GM23338 (cell line): ENCODE data around the gene R3HDM4. TPM values are rescaled to one million over a fixed set of nuclear protein-coding genes. Genes with fewer than 3 reads are reported as not detected.

Experiments
- ATAC-seq: fragments of 200-7000 bp; cut with Tn5 transposase; 3 replicates; pipeline ENCODE4 v1.9.1; 2020
- DNase-seq: peaks from one replicate; pipeline ENCODE4 v3.0.0-alpha.2; 2015; ENCODE audit warnings: low spot score
- H2AFZ ChIP-seq: fragments of 200-600 bp; sonication (generic); 2 replicates; pipeline ENCODE4 v1.8.0; 2016; ENCODE audit warnings: antibody characterized with exemption, mild to moderate bottlenecking, moderate library complexity
- H3F3A ChIP-seq: fragments of 200-600 bp; sonication (generic); replicated peaks from 2 replicates; pipeline ENCODE4 v1.8.0; 2017; ENCODE audit warnings: antibody characterized with exemption, mixed run types, low read depth
- H3K27ac ChIP-seq: fragments of 200-600 bp; sonication (generic); 2 replicates; pipeline ENCODE4 v1.6.1; 2016; ENCODE audit warnings: low read depth
- H3K27me3 ChIP-seq: fragments of 200-600 bp; sonication (generic); 2 replicates; pipeline ENCODE4 v1.8.0; 2016; ENCODE audit warnings: mild to moderate bottlenecking, mixed run types, moderate library complexity; ENCODE audit not compliant: insufficient read depth
- H3K36me3 ChIP-seq: fragments of 200-600 bp; sonication (generic); 2 replicates; pipeline ENCODE4 v1.8.0; 2016; ENCODE audit warnings: mild to moderate bottlenecking; ENCODE audit not compliant: insufficient read depth
- H3K4me1 ChIP-seq: fragments of 200-600 bp; sonication (generic); 2 replicates; pipeline ENCODE4 v1.8.0; 2016; ENCODE audit warnings: mild to moderate bottlenecking, moderate library complexity; ENCODE audit not compliant: insufficient read depth
- H3K4me2 ChIP-seq: fragments of 200-600 bp; sonication (generic); 2 replicates; pipeline ENCODE4 v1.7.1; 2017; ENCODE audit warnings: mixed run types
- H3K4me3 ChIP-seq: fragments of 200-600 bp; sonication (generic); 2 replicates; pipeline ENCODE4 v1.6.1; 2016; ENCODE audit warnings: mixed run types
- H3K79me2 ChIP-seq: fragments of 200-600 bp; sonication (generic); replicated peaks from 2 replicates; pipeline ENCODE4 v1.8.0; 2017; ENCODE audit warnings: mild to moderate bottlenecking; ENCODE audit not compliant: insufficient read depth
- H3K9me2 ChIP-seq: fragments of 200-600 bp; sonication (generic); 2 replicates; pipeline ENCODE4 v1.8.0; 2017; ENCODE audit not compliant: insufficient read depth
- H4K20me1 ChIP-seq: fragments of 200-600 bp; sonication (generic); replicated peaks from 2 replicates; pipeline ENCODE4 v1.8.0; 2017; ENCODE audit warnings: mild to moderate bottlenecking; ENCODE audit not compliant: insufficient read depth
- H3K27ac Mint-ChIP-seq: 2 replicates; pipeline ENCODE4 v1.8.0; 2020; ENCODE audit warnings: inconsistent platforms, mild to moderate bottlenecking, moderate library complexity, mixed read lengths
- H3K27me3 Mint-ChIP-seq: 3 replicates; pipeline ENCODE4 v1.8.0; 2022; ENCODE audit warnings: low read depth, mild to moderate bottlenecking, moderate library complexity, mixed read lengths, inconsistent platforms; ENCODE audit not compliant: insufficient read depth, poor library complexity
- H3K36me3 Mint-ChIP-seq: 3 replicates; pipeline ENCODE4 v1.8.0; 2021; ENCODE audit warnings: low read depth, mild to moderate bottlenecking, inconsistent platforms, moderate library complexity, mixed read lengths
- H3K4me1 Mint-ChIP-seq: 3 replicates; pipeline ENCODE4 v1.8.0; 2020; ENCODE audit warnings: mild to moderate bottlenecking, inconsistent platforms, mixed read lengths
- H3K4me3 Mint-ChIP-seq: 3 replicates; pipeline ENCODE4 v1.8.0; 2021; ENCODE audit warnings: moderate library complexity, mild to moderate bottlenecking, inconsistent platforms, mixed read lengths
- H3K9me3 Mint-ChIP-seq: 3 replicates; pipeline ENCODE4 v1.8.0; 2020; ENCODE audit warnings: moderate library complexity, mild to moderate bottlenecking, inconsistent platforms, mixed read lengths
- CREB1 ChIP-seq: fragments of 250-450 bp; sonication (Bioruptor Pico); IDR thresholded peaks from 2 replicates; pipeline ENCODE4 v1.5.0; 2020; ENCODE audit warnings: low read depth, mild to moderate bottlenecking, moderate library complexity
- ETS1 ChIP-seq: IDR thresholded peaks from 2 replicates; pipeline ENCODE4 v1.6.1; 2016; ENCODE audit warnings: antibody characterized with exemption
- EZH2 ChIP-seq: fragments of 200-600 bp; sonication (generic); IDR thresholded peaks from one replicate; pipeline ENCODE4 v1.8.0; 2017; ENCODE audit warnings: antibody characterized with exemption, mild to moderate bottlenecking, low read depth; ENCODE audit not compliant: unreplicated experiment
- EZH2phosphoT487 ChIP-seq: fragments of 200-600 bp; sonication (generic); IDR thresholded peaks from one replicate; pipeline ENCODE4 v1.8.1; 2018; ENCODE audit warnings: antibody characterized with exemption; ENCODE audit not compliant: unreplicated experiment
- JUNB ChIP-seq: IDR thresholded peaks from one replicate; pipeline ENCODE4 v1.6.1; 2016; ENCODE audit warnings: antibody characterized with exemption; ENCODE audit not compliant: unreplicated experiment
- NANOG ChIP-seq: IDR thresholded peaks from 2 replicates; pipeline ENCODE4 v1.6.1; 2016; ENCODE audit warnings: antibody characterized with exemption, borderline replicate concordance
- POLR2AphosphoS5 ChIP-seq: IDR thresholded peaks from 2 replicates; pipeline ENCODE4 v1.6.1; 2016; ENCODE audit warnings: antibody characterized with exemption, low read depth
- ZNF331 ChIP-seq: fragments of 250-450 bp; sonication (Bioruptor Pico); IDR thresholded peaks from 2 replicates; pipeline ENCODE4 v1.5.0; 2020; ENCODE audit warnings: low read depth, mild to moderate bottlenecking, moderate library complexity
- polyA plus RNA-seq: library from polyadenylated mRNA; unstranded; fragments of >200 nt; fragmentation: Nextera tagmentation; extraction: Ambion mirVana; gene quantifications from 2 replicates; pipeline ENCODE4 v1.2.1, GENCODE V29; 2016
- total RNA-seq: library from RNA; depleted of rRNA; stranded (reverse); fragments of >200 nt; shearing (Covaris generic); gene quantifications from 2 replicates; pipeline ENCODE4 v1.2.3, GENCODE V29; 2014
- TF ChIP-seq, protein P1 (sequence below), 2 experiments: fragments of 200-600 bp in 1 of 2; sonication (generic) in 1 of 2; conservative IDR thresholded peaks; 2 replicates each; pipeline versions ENCODE4 v1.5.1 to v1.6.1; 2016 to 2017; ENCODE audit warnings: antibody characterized with exemption in 2 of 2, low read depth in 2 of 2, mild to moderate bottlenecking in 2 of 2, moderate library complexity in 1 of 2

Gene R3HDM4
- total and polyA plus RNA-seq, 2 experiments from 2014 or later: 76.5 to 87.1 TPM

DNA sequence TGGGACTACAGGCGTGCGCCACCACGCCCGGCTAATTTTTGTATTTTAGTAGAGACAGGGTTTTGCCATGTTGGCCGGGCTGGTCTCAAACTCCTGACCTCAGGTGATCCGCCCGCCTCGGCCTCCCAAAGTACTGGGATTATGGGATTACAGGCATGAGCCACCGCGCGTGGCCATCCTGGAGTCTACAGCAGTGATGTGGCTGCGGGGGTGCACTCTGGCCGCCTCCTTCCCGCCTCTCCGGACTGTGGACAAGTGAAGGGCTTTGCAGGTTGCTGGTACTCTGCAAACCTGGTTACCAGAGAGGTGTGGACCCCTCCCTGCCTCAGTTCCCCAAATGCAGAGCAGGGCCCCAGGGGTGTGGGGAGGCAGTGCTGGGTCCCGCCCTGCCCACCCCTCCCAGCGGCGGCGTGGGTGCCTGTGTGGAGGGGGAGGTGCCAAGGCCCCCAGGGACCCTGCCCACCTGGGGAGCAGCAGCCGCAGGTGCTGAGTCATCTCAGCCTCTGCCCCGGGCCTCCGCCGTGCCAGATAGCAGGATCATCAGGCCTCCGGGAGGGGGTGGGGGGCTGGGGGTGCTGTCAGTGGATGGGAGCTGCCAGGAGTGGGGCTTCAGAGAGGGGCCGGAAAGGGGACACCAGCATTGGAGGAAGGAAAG lies 36.0 kb upstream of the R3HDM4 start:
- Mint-ChIP-seq H3K9me3 (no peaks in the 10 kb centered on the region), H3K4me1 (peaks cover 10% of the 10 kb centered on the region; the same call in 2 of the 3 replicates), H3K4me3 (no peak overlapping the region), H3K27me3 (peaks cover 16% of the 10 kb centered on the region), H3K27ac (no peak overlapping the region), H3K36me3 (peaks cover 7% of the 10 kb centered on the region; the same call in 2 of the 3 replicates)
- H2AFZ ChIP-seq: no peak overlapping the region
- no peaks in the 10 kb centered on the region for H3K27me3 ChIP-seq
- H3K36me3 ChIP-seq: no peaks in the 10 kb centered on the region
- ATAC-seq (no peak), DNase-seq (no peak)
- H4K20me1 ChIP-seq: peaks cover 2% of the 10 kb centered on the region; the same call in 1 of the 2 replicates
- H3F3A ChIP-seq: no peaks in the 10 kb centered on the region
- no peak overlapping the region for H3K4me2 ChIP-seq
- no peak overlapping the region for H3K27ac ChIP-seq
- TF ChIP-seq ZNF331 (CRISPR knock-in tag): no peak
- TF ChIP-seq EZH2: no peak
- TF ChIP-seq JUNB: no peak
- peaks cover 41% of the 10 kb centered on the region for H3K79me2 ChIP-seq
- H3K4me1 ChIP-seq: peaks cover 16% of the 10 kb centered on the region
- H3K4me3 ChIP-seq: no peak overlapping the region
- no peaks in the 10 kb centered on the region for H3K9me2 ChIP-seq

GRCh38 chr19:947707-948539 lies 34.9 kb upstream of the R3HDM4 start:
- H3K4me2 ChIP-seq: no peak overlapping the region
- H3K9me2 ChIP-seq: no peaks in the 10 kb centered on the region
- peaks cover 2% of the 10 kb centered on the region; the same call in 1 of the 2 replicates for H4K20me1 ChIP-seq
- peaks cover 43% of the 10 kb centered on the region for H3K79me2 ChIP-seq
- H2AFZ ChIP-seq: no peak overlapping the region
- Mint-ChIP-seq H3K4me1 (peaks cover 1% of the 10 kb centered on the region; the same call in 1 of the 3 replicates), H3K27ac (no peak overlapping the region), H3K4me3 (no peak overlapping the region), H3K36me3 (peaks cover 15% of the 10 kb centered on the region; the same call in 2 of the 3 replicates), H3K9me3 (no peaks in the 10 kb centered on the region), H3K27me3 (peaks cover 17% of the 10 kb centered on the region)
- no peaks in the 10 kb centered on the region for H3K27me3 ChIP-seq
- H3K4me1 ChIP-seq: peaks cover 6% of the 10 kb centered on the region
- H3K36me3 ChIP-seq: no peaks in the 10 kb centered on the region
- H3F3A ChIP-seq: no peaks in the 10 kb centered on the region
- H3K27ac ChIP-seq: no peak overlapping the region
- no peak for DNase-seq
- no peak for TF ChIP-seq CREB1 (CRISPR knock-in tag)
- no peak for TF ChIP-seq NANOG
- TF ChIP-seq ZNF331 (CRISPR knock-in tag): no peak
- no peak for TF ChIP-seq ETS1
- no peak for TF ChIP-seq POLR2AphosphoS5
- no peak for TF ChIP-seq EZH2phosphoT487
- TF ChIP-seq, protein P1, sequence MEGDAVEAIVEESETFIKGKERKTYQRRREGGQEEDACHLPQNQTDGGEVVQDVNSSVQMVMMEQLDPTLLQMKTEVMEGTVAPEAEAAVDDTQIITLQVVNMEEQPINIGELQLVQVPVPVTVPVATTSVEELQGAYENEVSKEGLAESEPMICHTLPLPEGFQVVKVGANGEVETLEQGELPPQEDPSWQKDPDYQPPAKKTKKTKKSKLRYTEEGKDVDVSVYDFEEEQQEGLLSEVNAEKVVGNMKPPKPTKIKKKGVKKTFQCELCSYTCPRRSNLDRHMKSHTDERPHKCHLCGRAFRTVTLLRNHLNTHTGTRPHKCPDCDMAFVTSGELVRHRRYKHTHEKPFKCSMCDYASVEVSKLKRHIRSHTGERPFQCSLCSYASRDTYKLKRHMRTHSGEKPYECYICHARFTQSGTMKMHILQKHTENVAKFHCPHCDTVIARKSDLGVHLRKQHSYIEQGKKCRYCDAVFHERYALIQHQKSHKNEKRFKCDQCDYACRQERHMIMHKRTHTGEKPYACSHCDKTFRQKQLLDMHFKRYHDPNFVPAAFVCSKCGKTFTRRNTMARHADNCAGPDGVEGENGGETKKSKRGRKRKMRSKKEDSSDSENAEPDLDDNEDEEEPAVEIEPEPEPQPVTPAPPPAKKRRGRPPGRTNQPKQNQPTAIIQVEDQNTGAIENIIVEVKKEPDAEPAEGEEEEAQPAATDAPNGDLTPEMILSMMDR (conservative IDR thresholded peaks at IDR 0.05; ENCODE audit: low read depth in 2 of 2): no peak
- H3K4me3 ChIP-seq: no peak overlapping the region
- no peak for ATAC-seq
